ENCODE results near the gene GSG1. TPM values are rescaled to one million over a fixed set of nuclear protein-coding genes. Genes with fewer than 3 reads are reported as not detected.

Gene GSG1
- total RNA-seq, 6 experiments from 2014 or later = 0.48 to 1.0 (median 0.75) TPM

DNA sequence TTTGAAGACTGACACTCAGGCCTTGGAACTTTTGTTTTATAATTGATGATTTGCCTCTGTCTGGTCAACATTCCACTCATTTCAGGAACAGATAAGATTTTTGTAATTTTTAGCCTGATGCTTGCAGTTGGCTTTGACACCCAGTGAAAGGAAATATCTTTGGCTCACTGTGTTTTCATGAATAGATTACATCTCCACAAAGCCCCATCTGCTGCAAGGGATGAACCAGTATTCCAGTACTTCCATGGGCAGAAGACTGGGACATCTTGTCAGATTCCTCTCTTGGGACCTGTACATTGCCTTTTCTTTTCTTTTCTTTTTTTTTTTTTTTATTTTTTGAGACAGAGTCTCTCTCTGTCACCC, 28.4 kb downstream of the GSG1 start:
- peaks cover 11% of the 10 kb centered on the region; the same call in 1 of the 2 replicates for H3K36me3 Mint-ChIP-seq (ENCODE audit: low read depth)
- H3K27me3 Mint-ChIP-seq (ENCODE audit: insufficient read depth) = no peaks in the 10 kb centered on the region; the same call in 1 of the 2 replicates

DNA sequence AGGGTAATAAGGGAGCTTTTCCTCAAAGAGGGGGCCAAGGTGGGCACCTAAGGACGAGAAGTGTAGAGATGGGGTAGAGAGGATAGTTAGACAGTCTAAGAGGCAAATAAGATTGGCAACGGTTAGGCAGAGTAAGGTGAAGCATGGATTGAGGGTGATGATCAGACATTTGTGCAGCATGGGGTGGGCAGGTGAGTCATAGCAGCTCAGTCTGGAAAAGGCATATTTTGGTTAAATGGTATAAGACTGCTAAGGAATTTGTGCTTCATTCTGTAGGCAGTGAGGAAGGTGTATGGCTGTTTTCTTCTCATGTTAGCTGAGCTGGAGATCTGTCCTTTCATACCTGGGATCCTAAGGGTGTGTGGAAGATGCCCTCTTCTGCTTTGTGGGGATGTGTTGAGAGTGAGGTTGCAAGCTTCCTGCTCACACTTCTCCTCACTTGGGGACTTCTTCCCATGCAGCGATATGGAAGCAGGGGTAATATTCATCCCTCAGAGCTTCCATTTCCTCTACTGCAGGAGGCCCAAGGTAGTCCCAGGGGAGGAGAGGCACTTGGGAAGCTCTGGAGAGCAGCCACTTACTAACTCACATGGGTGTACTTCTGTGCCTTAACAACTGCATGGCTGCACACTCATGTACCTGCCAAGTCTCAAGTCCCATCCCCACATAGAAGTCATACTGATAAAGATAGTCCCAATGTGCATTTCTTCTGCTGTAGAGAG, 28.9 kb downstream of the GSG1 start:
- Mint-ChIP-seq H3K4me3 (no peak overlapping the region; the same call in 1 of the 2 replicates), H3K9me3 (no peaks in the 10 kb centered on the region), H3K27me3 (ENCODE audit: insufficient read depth) (no peaks in the 10 kb centered on the region; the same call in 1 of the 2 replicates), H3K4me1 (ENCODE audit: low read depth) (peaks cover 34% of the 10 kb centered on the region), H3K27ac (peak overlapping the region; percentile 48), H3K36me3 (ENCODE audit: low read depth) (peaks cover 11% of the 10 kb centered on the region; the same call in 1 of the 2 replicates)
- no peak for DNase-seq
- TF ChIP-seq, protein P1, sequence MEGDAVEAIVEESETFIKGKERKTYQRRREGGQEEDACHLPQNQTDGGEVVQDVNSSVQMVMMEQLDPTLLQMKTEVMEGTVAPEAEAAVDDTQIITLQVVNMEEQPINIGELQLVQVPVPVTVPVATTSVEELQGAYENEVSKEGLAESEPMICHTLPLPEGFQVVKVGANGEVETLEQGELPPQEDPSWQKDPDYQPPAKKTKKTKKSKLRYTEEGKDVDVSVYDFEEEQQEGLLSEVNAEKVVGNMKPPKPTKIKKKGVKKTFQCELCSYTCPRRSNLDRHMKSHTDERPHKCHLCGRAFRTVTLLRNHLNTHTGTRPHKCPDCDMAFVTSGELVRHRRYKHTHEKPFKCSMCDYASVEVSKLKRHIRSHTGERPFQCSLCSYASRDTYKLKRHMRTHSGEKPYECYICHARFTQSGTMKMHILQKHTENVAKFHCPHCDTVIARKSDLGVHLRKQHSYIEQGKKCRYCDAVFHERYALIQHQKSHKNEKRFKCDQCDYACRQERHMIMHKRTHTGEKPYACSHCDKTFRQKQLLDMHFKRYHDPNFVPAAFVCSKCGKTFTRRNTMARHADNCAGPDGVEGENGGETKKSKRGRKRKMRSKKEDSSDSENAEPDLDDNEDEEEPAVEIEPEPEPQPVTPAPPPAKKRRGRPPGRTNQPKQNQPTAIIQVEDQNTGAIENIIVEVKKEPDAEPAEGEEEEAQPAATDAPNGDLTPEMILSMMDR (IDR thresholded peaks at IDR 0.05) = no peak

More for the DNA sequence above, 28.4 kb downstream of the GSG1 start:
- TF ChIP-seq, protein P1 (IDR thresholded peaks at IDR 0.05) = no peak
- no peak overlapping the region for H3K4me3 Mint-ChIP-seq
- H3K9me3 Mint-ChIP-seq = no peaks in the 10 kb centered on the region
- H3K27ac Mint-ChIP-seq = peak overlapping the region; percentile 31; the same call in 1 of the 2 replicates
- H3K4me1 Mint-ChIP-seq (ENCODE audit: low read depth) = peaks cover 34% of the 10 kb centered on the region
- DNase-seq = no peak

- no peak overlapping the region for H3K27ac Mint-ChIP-seq
- TF ChIP-seq, protein P1 (IDR thresholded peaks at IDR 0.05) = no peak
- H3K9me3 Mint-ChIP-seq = no peaks in the 10 kb centered on the region
- no peak for DNase-seq
- H3K4me3 Mint-ChIP-seq = no peak overlapping the region
- no peaks in the 10 kb centered on the region; the same call in 1 of the 2 replicates for H3K27me3 Mint-ChIP-seq (ENCODE audit: insufficient read depth)
- peaks cover 34% of the 10 kb centered on the region for H3K4me1 Mint-ChIP-seq (ENCODE audit: low read depth)
- H3K36me3 Mint-ChIP-seq (ENCODE audit: low read depth) = peaks cover 11% of the 10 kb centered on the region; the same call in 1 of the 2 replicates
These were observed 30.3 kb downstream of the GSG1 start for GRCh38 chr12:13073173-13073572.

GRCh38 chr12:13071305-13072280, 31.9 kb downstream of the GSG1 start:
- DNase-seq = no peak
- no peak overlapping the region for H3K4me3 Mint-ChIP-seq
- H3K36me3 Mint-ChIP-seq (ENCODE audit: low read depth) = peaks cover 14% of the 10 kb centered on the region; the same call in 1 of the 2 replicates
- TF ChIP-seq, protein P1 (IDR thresholded peaks at IDR 0.05) = no peak
- H3K27ac Mint-ChIP-seq = no peak overlapping the region
- H3K27me3 Mint-ChIP-seq (ENCODE audit: insufficient read depth) = no peaks in the 10 kb centered on the region; the same call in 1 of the 2 replicates
- H3K9me3 Mint-ChIP-seq = no peaks in the 10 kb centered on the region
- H3K4me1 Mint-ChIP-seq (ENCODE audit: low read depth) = peaks cover 34% of the 10 kb centered on the region

DNA sequence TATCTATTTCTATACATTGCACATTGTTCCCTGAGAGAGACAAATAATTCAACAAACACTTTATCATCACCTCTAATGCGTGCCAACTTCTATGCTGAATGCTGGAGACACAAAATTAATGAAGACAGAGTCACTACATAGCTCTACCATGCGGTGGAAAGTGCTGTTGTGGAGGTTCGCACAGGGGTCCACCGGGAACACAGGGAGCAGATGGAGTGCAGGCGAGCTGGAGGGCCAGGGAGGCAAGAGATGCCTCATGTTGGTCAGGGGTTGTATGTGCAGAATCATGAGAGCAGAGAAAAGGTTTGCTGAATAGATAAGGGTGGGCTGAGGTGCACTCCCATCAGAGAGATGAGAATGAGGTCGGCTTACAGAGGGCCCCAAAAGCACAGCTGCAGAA, 34.1 kb downstream of the GSG1 start:
- Mint-ChIP-seq H3K27me3 (ENCODE audit: insufficient read depth) (no peaks in the 10 kb centered on the region; the same call in 1 of the 2 replicates), H3K27ac (no peak overlapping the region), H3K4me1 (ENCODE audit: low read depth) (peaks cover 12% of the 10 kb centered on the region), H3K4me3 (no peak overlapping the region), H3K9me3 (no peaks in the 10 kb centered on the region), H3K36me3 (ENCODE audit: low read depth) (peaks cover 7% of the 10 kb centered on the region; the same call in 1 of the 2 replicates)
- TF ChIP-seq, protein P1 (IDR thresholded peaks at IDR 0.05) = no peak
- DNase-seq = no peak

Measured in HFFc6 (cell line).